Measurements from ENCODE around the gene UBA1.

- TF ChIP-seq CTCF (IDR thresholded peaks at IDR 0.05; ENCODE audit: insufficient read depth, low read length) (no peak), POLR2AphosphoS5 (IDR thresholded peaks at IDR 0.05; ENCODE audit: low read depth) (no peak)
Measured at GRCh38 chrX:47145395-47146120, 48.1 kb upstream of the UBA1 start.

Data from HL-60 (cell line).